HG03025 (cell line): ENCODE measurements around the gene FBXW5.
A peak's percentile ranks its signal among the peaks of the same experiment; 100 is the strongest.

Source experiments
- ATAC-seq: cut with Tn5 transposase; IDR thresholded peaks from one replicate; pipeline ENCODE4 v1.9.1; 2021; ENCODE audit warnings: mild to moderate bottlenecking, moderate library complexity; ENCODE audit not compliant: unreplicated experiment, low FRiP score

FBXW5 gene

GRCh38 chr9:136917902-136918301 is 26.6 kb downstream of the FBXW5 start:
- no peak for ATAC-seq

DNA sequence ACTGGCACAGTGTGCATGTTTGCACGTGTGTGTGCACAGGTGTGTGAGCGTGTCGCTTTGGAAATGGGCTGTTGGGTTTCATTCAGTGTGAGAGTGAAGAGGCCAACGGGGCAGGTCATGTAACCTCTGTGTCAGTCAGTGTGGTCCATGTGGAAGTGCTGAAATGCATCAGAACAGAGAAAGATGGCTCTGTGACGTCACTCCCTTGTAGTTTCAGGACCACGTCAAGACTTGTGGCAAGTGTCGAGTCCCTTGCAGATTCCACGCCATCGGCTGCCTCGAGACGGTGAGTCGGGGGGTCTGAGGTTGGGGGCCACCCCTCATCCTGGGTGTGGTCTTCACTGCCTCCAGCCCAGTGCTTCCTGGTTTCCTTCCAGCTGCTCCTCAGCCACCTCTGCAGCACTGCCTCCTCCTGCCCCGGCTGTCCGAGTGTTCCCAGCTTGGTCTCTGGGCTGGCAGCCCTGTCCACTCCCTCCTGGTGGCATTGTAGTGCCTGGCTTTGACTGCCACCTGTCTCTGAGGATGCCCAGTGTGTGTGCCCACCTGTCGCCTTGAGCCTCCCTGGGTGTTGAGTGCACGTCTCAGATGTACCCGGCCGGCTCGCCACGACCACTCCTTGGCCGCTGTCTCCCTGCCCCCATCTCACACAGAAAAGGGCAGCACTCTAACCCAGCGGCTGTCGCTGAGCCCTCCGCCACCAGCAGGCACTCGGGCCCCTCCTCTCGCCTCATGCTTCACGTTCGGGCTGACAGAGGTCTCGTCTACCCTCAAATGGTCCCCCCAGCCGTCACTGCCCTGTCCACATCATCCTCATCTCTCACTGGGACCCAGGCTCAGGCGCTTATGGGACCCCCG is 28.0 kb downstream of the FBXW5 start:
- ATAC-seq, result no peak

DNA sequence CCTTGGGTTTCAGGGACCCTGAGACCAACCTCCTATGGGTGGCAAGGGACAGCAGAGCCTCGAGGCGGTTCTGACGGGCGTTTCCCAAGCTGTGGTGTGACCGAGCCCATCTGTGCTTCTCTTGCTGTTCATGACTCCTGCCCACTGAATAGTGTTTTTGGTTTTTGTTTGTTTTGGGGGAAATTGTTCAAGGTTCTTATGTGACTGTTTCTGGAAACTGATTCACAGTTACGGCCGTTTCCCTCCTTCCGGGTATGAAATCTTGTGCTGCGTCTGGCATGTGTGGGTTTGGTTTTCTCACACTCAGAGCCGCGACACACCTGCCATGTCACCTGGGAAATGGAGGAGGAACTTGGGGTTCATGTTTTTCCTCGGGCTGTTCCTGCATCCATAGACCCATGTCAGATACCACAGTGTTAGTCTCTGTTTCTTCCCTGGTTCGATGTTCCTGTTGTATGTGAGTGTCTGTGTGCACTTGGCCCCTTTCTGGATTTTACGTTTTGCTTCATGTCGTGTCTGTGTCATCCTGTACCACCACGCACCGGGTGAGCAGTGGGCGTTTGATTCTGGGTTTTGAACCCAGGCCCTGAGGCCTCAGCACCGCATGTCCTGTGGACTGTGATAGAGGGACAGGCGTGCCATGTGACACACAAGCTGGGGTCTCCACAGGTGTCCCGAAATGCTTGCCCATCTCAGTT is 28.8 kb downstream of the FBXW5 start:
- ATAC-seq, result no peak

- no peak for ATAC-seq
Measured at GRCh38 chr9:136913701-136914438, 30.7 kb downstream of the FBXW5 start.

DNA sequence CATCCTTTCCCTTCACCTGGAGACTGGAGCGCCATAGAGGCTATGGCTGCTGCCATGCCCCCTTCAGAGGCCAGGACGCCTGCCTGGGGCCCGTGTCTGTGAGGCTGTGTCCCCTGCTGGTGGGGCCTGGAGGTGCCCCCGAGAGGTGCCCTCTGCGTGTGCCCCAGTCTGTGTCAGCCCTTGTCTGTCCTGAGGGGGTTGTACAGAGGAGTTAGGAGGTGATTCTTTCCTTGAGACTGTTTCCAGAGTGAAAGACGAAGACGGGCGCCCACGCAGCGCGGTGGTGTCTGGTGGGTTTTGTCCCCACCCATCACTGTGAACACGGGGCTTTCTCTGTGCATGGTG is 33.7 kb downstream of the FBXW5 start:
- ATAC-seq, result no peak

- no peak for ATAC-seq
Measured at GRCh38 chr9:136910197-136910900, 34.2 kb downstream of the FBXW5 start.

DNA sequence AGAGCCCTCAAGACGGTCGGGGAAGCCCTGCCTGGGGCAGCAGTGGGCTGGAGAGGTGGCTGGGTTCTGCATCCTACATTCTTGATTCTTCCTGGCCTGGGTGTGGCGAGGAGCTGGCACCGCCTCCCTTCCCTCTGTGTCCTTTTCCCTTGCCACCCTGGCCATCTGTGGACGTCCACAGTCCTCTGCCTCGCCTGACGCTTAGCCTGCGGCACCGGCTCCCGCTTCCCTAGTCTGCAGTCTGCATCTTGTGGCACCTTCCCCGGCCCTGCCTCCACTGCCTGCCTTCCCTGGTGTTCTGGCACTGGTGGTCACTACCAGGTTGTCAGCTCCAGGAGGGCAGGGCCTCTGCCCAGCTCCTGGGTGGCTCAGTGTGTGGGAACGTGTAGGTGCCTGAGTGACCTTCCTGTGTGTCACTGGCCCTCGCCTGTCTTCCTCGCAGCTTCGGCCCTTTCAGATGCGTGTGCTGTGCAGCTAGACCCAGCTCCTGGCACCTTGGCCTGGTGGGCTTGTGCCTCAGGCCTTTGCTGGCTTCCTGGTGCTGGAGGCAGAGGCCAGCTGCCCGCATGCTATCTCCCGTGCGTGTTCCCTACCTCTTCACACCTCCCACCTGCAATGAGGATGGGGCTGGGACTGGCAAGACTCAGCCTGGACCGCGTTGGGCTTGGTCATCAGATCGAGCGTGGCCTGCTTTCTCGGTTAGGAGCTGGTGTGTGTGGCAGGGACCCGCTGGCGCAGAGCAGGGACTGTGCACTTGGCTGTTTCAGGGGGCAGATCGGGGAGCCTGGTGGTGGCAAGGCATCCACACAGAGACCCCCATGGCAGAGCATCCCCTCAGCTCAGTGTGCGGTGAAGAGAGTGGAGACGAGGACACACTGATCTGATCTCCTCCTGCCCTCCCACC is 37.3 kb downstream of the FBXW5 start:
- no peak for ATAC-seq

GRCh38 chr9:136906266-136906665 is 38.3 kb downstream of the FBXW5 start:
- no peak for ATAC-seq

DNA sequence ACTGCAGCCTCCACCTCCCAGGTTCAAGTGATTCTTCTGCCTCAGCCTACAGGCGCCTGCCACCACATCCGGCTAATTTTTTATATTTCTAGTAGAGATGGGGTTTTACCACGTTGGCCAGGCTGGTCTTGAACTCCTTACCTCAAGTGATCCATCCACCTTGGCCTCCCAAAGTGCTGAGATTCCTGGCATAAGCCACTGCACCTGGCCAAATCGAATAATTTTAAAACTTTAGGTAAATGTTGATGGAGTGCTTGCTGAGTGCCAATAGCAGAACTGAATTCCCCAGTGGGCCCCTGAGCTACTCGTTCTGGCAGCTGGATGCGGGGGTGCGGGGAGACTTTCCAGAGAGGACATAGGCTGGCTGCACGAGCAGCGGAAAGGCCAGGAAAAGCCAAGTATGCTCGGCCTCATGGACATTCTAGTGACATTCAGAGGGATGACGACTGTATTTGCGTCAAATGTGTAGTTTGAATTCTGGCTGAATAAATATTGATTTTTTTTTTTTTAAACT is 41.4 kb downstream of the FBXW5 start:
- no peak for ATAC-seq

DNA sequence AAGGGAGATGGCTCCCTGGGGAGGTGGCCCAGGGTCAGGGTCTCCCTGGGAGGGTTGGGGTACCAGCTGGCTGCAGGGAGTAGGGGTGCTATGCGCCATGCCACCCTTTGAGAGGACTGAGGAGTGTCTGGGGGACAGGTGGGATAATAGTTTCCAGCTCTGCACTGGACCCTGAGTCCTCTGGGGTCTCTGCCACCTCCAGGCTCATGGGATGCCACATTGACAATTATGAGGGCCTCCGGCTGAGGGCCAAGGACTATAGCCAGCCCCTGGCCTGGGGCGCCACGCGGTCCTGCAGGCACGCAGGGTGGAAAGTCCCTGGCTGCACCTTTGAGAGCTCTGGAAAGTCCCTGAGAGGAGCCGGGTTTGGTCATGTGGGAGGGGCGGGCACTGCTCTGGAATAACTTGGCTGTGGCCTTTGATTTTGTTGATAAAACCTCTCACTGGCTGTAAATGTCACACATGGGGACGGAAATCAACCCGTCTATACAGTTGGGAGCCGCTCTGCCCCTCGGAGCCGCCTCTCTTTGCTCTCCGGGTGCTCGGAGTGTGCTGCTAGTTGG is 42.2 kb downstream of the FBXW5 start:
- peak; percentile 27 for ATAC-seq

DNA sequence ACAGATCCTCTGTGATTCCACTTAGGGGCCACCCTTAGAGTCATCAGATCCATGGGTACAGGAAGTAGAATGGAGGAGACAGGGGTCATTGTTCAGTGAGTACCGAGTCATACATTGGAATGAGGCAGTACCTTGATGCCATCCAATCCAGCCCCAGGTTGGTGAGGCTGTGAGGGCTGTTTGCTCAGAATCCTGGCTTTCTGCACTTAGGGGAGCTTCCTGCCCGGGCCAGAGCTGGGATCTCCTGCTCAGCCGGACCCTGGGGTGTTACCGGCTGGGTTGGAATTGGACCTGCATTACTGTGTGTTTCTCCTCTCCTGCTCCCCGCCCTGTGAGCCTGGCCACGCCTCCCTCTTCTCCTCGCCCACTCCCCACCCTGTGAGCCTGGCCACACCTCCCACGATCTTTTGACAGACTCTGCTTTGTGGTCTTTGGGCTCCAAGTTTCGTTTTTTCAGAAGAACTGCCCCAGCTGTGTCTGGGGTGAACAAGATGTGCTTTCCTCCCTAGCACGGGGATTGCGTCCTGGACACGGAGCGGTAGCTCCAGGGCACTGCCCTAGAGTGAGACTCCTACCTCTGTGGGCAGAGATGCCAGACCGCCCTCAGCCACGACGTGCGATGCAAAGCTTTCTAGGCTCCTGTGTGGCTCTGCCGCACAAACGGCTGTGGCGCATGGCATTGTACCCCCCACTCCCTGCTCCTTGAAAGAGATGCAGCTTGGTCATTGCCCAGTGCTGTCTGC is 42.9 kb downstream of the FBXW5 start:
- ATAC-seq, result peak; percentile 36

DNA sequence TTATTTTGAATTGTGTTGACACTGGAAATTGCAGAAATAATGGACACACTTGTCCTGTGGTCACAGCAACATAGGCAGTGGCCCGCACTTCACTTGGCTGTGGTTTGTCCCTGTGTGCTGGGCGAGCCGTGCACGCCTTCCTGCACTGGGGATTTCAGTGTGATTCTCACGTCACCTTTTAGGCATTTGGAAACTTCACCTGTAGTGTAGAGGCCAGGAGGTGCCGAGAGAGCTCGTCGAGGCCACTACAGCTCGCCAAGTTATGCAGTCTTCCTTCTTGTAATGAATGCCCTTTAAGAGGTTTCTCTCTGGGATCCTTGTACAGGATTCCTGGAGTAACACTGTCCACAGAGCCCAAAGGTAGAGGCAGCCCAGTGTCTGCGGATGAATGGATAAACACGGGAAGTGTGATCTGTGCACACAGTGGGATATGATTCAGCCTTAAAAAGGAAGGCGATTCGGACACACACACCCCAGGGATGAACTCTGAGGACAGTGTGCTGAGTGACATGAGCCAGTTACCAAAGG is 43.5 kb downstream of the FBXW5 start:
- ATAC-seq, result no peak

DNA sequence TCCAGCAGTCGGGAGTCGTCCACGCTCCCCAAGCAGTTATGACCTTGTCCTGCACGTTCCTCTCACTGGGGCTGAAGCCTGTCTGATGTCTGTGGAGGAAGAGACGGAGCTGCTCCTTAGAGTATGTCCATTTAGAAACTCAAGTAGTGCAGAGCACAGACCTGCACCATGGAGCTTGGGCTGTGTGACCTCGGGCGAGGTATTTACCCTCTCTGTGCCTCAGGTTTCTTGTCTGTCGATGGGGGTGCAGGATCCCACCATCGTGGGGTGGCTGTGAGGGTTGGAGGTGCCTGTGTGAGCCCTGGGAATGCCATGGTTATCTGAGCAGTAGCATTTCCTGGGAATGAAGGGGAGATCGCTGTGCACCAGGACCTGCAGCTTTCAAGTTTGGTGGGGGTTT is 44.0 kb downstream of the FBXW5 start:
- no peak for ATAC-seq

GRCh38 chr9:136899196-136899595 is 45.3 kb downstream of the FBXW5 start:
- ATAC-seq, result no peak

DNA sequence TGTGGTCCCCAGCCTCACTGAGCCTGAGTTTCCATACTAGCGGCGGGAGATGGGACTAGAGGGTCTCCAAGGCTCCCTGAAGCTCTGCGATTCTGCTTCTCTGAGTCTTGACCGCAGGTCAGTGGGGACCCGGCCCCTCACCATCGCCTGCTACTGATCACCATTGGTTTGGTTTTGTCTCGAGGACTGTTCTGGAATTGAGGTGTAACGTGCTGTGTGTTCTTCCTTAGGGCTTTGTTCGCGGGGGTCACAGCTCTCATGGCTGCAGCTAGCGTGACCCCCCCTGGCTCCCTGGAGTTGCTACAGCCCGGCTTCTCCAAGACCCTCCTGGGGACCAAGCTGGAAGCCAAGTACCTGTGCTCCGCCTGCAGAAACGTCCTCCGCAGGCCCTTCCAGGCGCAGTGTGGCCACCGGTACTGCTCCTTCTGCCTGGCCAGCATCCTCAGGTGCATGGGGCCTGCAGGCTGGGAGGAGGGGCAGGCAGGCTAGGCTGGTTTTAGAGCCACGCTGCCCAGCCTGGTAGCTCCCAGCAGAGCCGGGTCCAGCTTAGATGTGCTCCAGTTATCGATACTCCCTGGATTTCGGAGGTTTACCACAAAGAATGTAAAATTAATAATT is 45.9 kb downstream of the FBXW5 start:
- no peak for ATAC-seq

- no peak for ATAC-seq
Measured at GRCh38 chr9:136896027-136896426, 48.5 kb downstream of the FBXW5 start.

DNA sequence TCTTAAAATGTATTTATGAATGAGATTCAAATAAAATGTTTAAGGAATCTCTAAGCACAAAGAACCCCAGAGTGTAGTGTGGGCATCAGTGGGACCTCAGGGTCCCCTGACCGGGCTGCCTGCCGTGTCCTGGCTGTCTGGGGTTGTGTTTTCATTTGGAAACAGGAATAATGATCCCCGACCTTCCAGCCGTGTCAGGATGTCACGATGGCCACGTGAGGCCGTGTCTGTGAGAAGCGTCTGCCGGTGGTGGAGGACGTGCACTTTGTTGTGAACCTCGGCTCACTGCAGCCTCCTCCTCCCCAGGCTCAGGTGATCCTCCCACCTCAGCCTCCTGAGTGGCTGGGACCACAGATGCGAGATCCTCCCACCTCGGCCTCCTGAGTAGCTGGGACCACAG is 53.9 kb downstream of the FBXW5 start:
- ATAC-seq, result no peak
